Stimulated activated CD4-positive, alpha-beta T cell treated with anti-CD3 and anti-CD28 coated beads, TNF-alpha, amount 100 ng/mL, for 24 hours (primary cell): ENCODE measurements around the gene PPP1R16B.

ENCODE experiments used
- DNase-seq, 3 experiments: peaks; one replicate each; pipeline ENCODE4 v3.0.0-alpha.2; 2020; ENCODE audit warnings: low read depth in 3 of 3

Gene PPP1R16B

GRCh38 chr20:38965264-38965663 lies 159.8 kb downstream of the PPP1R16B start:
- no peak for DNase-seq

- no peak for DNase-seq
Observed at GRCh38 chr20:38968090-38968489, 162.6 kb downstream of the PPP1R16B start.

- DNase-seq: no peak
Observed at GRCh38 chr20:38969708-38970107, 164.2 kb downstream of the PPP1R16B start.

- DNase-seq: no peak
Observed at GRCh38 chr20:38970302-38970701, 164.8 kb downstream of the PPP1R16B start.
